Endothelial cell of umbilical vein (primary cell): ENCODE data around the gene SLC27A2. TPM values are rescaled to one million over a fixed set of nuclear protein-coding genes. Genes with fewer than 3 reads are reported as not detected.

Experiments
- BruUV-seq: library from RNA; stranded (reverse); fragments of 400-500 nt; replicated peaks from 2 replicates; lab custom pipeline; 2021; lab: Mats Ljungman, UMichigan
- CTCF ChIA-PET: fragments of 300-600, 350-600 bp; sonication (Branson Sonifier 250); formaldehyde crosslinking; loops from one replicate; lab custom pipeline; 2021; ENCODE audit warnings: antibody characterized with exemption, inconsistent platforms; lab: Charles Lee
- POLR2A ChIA-PET: fragments of 300-600, 350-600 bp; sonication (Branson Sonifier 250); formaldehyde crosslinking; loops from one replicate; lab custom pipeline; 2021; ENCODE audit warnings: antibody characterized with exemption, inconsistent platforms; lab: Charles Lee
- DNase-seq: peaks from one replicate; pipeline ENCODE4 v3.0.0-alpha.2; 2011; ENCODE audit warnings: low read depth, low spot score
- FAIRE-seq: peaks from 2 replicates; lab custom pipeline; 2011; peaks lifted over from hg19 to GRCh38; lab: Jason Lieb, UNC
- H2AFZ ChIP-seq: 2 replicates; pipeline ENCODE4 v1.6.0; 2012; ENCODE audit warnings: low read depth, low read length, control low read depth, inconsistent platforms
- H3K27ac ChIP-seq: 2 replicates; pipeline ENCODE4 v1.5.1; 2011; ENCODE audit warnings: low read depth, mild to moderate bottlenecking, control low read depth, low read length, moderate library complexity; ENCODE audit not compliant: insufficient read depth
- H3K27me3 ChIP-seq, 2 experiments: 2 replicates each; pipeline versions ENCODE4 v1.6.0 to v1.6.1; 2011; ENCODE audit warnings: low read length in 2 of 2, mixed read lengths in 1 of 2; ENCODE audit not compliant: control insufficient read depth in 2 of 2, insufficient read depth in 2 of 2
- H3K36me3 ChIP-seq, 2 experiments: 2 replicates in 1 of 2; 3 replicates in 1 of 2; pipeline ENCODE4 v1.5.1; 2011; ENCODE audit warnings: low read length in 2 of 2, mild to moderate bottlenecking in 1 of 2, moderate library complexity in 1 of 2; ENCODE audit not compliant: control insufficient read depth in 2 of 2, insufficient read depth in 2 of 2; ENCODE audit errors: extremely low read depth in 1 of 2
- H3K4me1 ChIP-seq: 3 replicates; pipeline ENCODE4 v1.5.1; 2011; ENCODE audit warnings: mild to moderate bottlenecking, low read length; ENCODE audit not compliant: control insufficient read depth, insufficient read depth; ENCODE audit errors: extremely low read depth
- H3K4me2 ChIP-seq: 2 replicates; pipeline ENCODE4 v1.6.1; 2011; ENCODE audit warnings: low read length, control low read depth, mixed read lengths; ENCODE audit not compliant: insufficient read depth
- H3K4me3 ChIP-seq, 3 experiments: fragments of 200-600 bp in 1 of 3; sonication (generic), shearing (Covaris generic) in 1 of 3; replicated peaks in 1 of 3; 2 replicates each; pipeline ENCODE4 v1.5.1; 2011 to 2016; ENCODE audit warnings: control low read depth in 3 of 3, low read length in 3 of 3, mild to moderate bottlenecking in 2 of 3, inconsistent platforms in 1 of 3, low read depth in 1 of 3, moderate library complexity in 1 of 3; ENCODE audit not compliant: insufficient read depth in 1 of 3
- H3K79me2 ChIP-seq: 2 replicates; pipeline ENCODE4 v1.6.0; 2012; ENCODE audit warnings: low read length, inconsistent platforms; ENCODE audit not compliant: control insufficient read depth, insufficient read depth
- H3K9ac ChIP-seq: replicated peaks from 2 replicates; pipeline ENCODE3; 2011; ENCODE audit warnings: low read length, control low read depth; ENCODE audit not compliant: insufficient read depth; ENCODE audit errors: extremely low read depth
- H3K9me1 ChIP-seq: replicated peaks from 3 replicates; pipeline ENCODE4 v1.6.0; 2011; ENCODE audit warnings: mild to moderate bottlenecking, low read length; ENCODE audit not compliant: control insufficient read depth, insufficient read depth; ENCODE audit errors: extremely low read depth
- H3K9me3 ChIP-seq: replicated peaks from 2 replicates; pipeline ENCODE4 v1.5.1; 2012; ENCODE audit warnings: low read length, inconsistent platforms; ENCODE audit not compliant: control insufficient read depth, insufficient read depth
- H4K20me1 ChIP-seq: replicated peaks from 2 replicates; pipeline ENCODE3; 2011; ENCODE audit warnings: mild to moderate bottlenecking, low read length; ENCODE audit not compliant: control insufficient read depth, insufficient read depth; ENCODE audit errors: extremely low read depth
- EZH2 ChIP-seq: IDR thresholded peaks from 2 replicates; pipeline ENCODE4 v1.6.1; 2012; ENCODE audit warnings: borderline replicate concordance, low read depth, mild to moderate bottlenecking, moderate library complexity, low read length, inconsistent platforms; ENCODE audit not compliant: severe bottlenecking
- FOS ChIP-seq: IDR thresholded peaks from 2 replicates; pipeline ENCODE4 v1.6.1; 2011; ENCODE audit warnings: mild to moderate bottlenecking, low read length, moderate library complexity, borderline replicate concordance; ENCODE audit not compliant: insufficient read depth
- JUN ChIP-seq: IDR thresholded peaks from 2 replicates; pipeline ENCODE4 v1.6.1; 2011; ENCODE audit warnings: borderline replicate concordance, low read depth; ENCODE audit not compliant: insufficient read length, insufficient read depth
- MYC ChIP-seq: IDR thresholded peaks from one replicate; pipeline ENCODE4 v1.6.1; 2011; ENCODE audit warnings: mild to moderate bottlenecking, low read depth, low read length
- dilution Hi-C: fragments of 300-500 bp; cut with MboI; formaldehyde crosslinking; loops from one replicate; pipeline ENCODE4 v1.15.0; 2019; ENCODE audit warnings: low sequenced_read_pairs; ENCODE audit not compliant: extremely low pct_ligation_motif_present
- intact Hi-C: fragments of 100-400 bp; cut with micrococcal nuclease; formaldehyde crosslinking; loops from one replicate; pipeline ENCODE4 v1.10.0; 2022
- polyA plus RNA-seq, 4 experiments: library from polyadenylated mRNA; depleted of rRNA in 3 of 4; stranded (reverse) in 3 of 4; unstranded in 1 of 4; fragments of >200 nt; gene quantifications; 2 replicates each; pipeline versions ENCODE4 v1.2.1 to v1.2.3, GENCODE V29; 2011 to 2012; ENCODE audit warnings: missing spikeins in 1 of 4
- total RNA-seq: library from RNA; stranded (reverse); gene quantifications from 2 replicates; pipeline ENCODE4 v1.2.3, GENCODE V29; 2021
- TF ChIP-seq, protein P1 (sequence below): IDR thresholded peaks from 2 replicates; pipeline ENCODE4 v1.6.1; 2011; ENCODE audit not compliant: insufficient read depth, insufficient read length
- TF ChIP-seq, protein P2 (sequence below), 2 donors: IDR thresholded peaks; 1 replicate in 1 of 2; 2 replicates in 1 of 2; pipeline ENCODE4 v1.5.1; 2011; ENCODE audit warnings: low read length in 2 of 2, mild to moderate bottlenecking in 2 of 2, moderate library complexity in 2 of 2, control low read depth in 1 of 2, inconsistent platforms in 1 of 2, low read depth in 1 of 2; ENCODE audit not compliant: insufficient read depth in 1 of 2; ENCODE audit errors: extremely low read depth in 1 of 2

SLC27A2 gene
- total and polyA plus RNA-seq, 2 donors (not counting 3 experiments of a cell fraction or from before 2014, with no cell fraction given): not detected

DNA sequence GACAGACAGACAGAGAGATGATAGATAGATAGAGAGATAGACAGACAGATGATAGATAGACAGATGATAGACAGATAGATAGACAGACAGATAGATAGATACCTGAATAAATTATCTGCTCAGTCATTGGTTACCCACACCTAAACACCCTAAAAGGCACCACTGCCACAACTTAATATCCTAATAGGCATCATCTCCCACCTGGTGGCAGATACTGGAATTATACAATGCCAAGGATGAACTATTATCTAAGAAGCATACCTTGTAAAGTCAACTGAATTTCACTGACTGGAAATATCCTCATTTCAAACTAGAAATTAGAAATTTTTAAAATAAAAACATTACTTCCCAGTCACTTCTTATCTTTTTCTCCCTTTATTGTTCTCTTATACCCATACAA is 43.6 kb upstream of the SLC27A2 start:
- no peak for DNase-seq
- no peak overlapping the region for H3K9ac ChIP-seq
- POLR2A ChIA-PET: no interaction called here
- H3K36me3 ChIP-seq: no peaks in the 10 kb centered on the region
- H4K20me1 ChIP-seq: no peaks in the 10 kb centered on the region
- no peak overlapping the region for H3K4me2 ChIP-seq
- no peak overlapping the region for H2AFZ ChIP-seq
- H3K79me2 ChIP-seq: no peaks in the 10 kb centered on the region
- H3K27ac ChIP-seq: no peak overlapping the region
- H3K4me3 ChIP-seq: no peak overlapping the region
- TF ChIP-seq FOS (no peak), JUN (no peak), MYC (no peak), EZH2 (no peak)
- TF ChIP-seq, protein P1, sequence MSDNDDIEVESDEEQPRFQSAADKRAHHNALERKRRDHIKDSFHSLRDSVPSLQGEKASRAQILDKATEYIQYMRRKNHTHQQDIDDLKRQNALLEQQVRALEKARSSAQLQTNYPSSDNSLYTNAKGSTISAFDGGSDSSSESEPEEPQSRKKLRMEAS: no peak
- TF ChIP-seq, protein P2, sequence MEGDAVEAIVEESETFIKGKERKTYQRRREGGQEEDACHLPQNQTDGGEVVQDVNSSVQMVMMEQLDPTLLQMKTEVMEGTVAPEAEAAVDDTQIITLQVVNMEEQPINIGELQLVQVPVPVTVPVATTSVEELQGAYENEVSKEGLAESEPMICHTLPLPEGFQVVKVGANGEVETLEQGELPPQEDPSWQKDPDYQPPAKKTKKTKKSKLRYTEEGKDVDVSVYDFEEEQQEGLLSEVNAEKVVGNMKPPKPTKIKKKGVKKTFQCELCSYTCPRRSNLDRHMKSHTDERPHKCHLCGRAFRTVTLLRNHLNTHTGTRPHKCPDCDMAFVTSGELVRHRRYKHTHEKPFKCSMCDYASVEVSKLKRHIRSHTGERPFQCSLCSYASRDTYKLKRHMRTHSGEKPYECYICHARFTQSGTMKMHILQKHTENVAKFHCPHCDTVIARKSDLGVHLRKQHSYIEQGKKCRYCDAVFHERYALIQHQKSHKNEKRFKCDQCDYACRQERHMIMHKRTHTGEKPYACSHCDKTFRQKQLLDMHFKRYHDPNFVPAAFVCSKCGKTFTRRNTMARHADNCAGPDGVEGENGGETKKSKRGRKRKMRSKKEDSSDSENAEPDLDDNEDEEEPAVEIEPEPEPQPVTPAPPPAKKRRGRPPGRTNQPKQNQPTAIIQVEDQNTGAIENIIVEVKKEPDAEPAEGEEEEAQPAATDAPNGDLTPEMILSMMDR (IDR thresholded peaks at IDR 0.05; ENCODE audit: extremely low read depth in 1 of 2, insufficient read depth in 1 of 2, low read depth in 1 of 2, low read length in 2 of 2): no peak
- intact Hi-C loops (no loop called here), dilution Hi-C loops (no loop called here)
- BruUV-seq: no TSS peak
- H3K27me3 ChIP-seq: peaks cover 0 to 1% of the 10 kb centered on the region in 2 experiments
- FAIRE-seq: no peak
- peaks cover 7% of the 10 kb centered on the region for H3K4me1 ChIP-seq
- H3K9me1 ChIP-seq: no peaks in the 10 kb centered on the region
- CTCF ChIA-PET: interaction anchor here (0.9 kb wide), 1 partner anchor 136 kb away, joined by 3 read pairs; no protein-coding TSS in a partner anchor
- no peaks in the 10 kb centered on the region for H3K9me3 ChIP-seq
